NCI-H2227 treated with DMSO at 0.1 percent for 48 hours (cell line): Measurements from ENCODE around the gene RAMP2.

Experiments used
- DNase-seq: peaks from one replicate; lab custom pipeline; 2025; lab: John Stamatoyannopoulos, UW

Gene RAMP2

DNA sequence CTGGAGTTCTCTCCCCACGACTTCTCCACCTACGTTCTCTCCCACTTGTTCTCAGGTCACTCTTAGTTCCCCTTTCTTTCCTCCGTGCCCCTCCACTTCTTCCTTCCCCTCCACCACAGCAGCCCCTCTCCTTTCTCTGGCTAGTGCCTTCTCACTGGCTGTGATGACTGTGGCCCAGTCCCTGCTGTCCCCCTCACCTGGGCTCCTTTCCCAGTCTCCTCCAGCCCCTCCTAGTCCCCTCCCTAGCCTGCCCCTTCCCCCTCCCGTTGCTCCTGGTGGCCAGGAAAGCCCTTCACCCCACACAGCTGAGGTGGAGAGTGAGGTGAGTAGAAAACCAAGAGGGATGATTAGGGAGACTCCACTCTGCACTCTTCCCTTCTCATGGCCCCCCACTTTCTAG is 34.0 kb downstream of the RAMP2 start:
- DNase-seq: no peak

DNA sequence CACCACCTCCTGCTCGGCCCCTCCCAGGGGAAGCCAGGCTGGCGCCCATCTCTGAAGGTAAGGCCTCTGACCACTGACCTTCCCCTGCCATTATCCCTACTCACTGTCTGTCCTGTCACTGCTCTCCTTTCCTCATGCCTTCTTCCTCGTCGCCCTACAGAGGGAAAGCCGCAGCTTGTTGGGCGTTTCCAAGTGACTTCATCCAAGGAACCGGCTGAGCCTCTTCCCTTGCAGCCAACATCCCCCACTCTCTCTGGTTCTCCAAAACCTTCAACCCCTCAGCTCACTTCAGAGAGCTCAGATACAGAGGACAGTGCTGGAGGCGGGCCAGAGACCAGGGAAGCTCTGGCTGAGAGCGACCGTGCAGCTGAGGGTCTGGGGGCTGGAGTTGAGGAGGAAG is 34.4 kb downstream of the RAMP2 start:
- no peak for DNase-seq

DNA sequence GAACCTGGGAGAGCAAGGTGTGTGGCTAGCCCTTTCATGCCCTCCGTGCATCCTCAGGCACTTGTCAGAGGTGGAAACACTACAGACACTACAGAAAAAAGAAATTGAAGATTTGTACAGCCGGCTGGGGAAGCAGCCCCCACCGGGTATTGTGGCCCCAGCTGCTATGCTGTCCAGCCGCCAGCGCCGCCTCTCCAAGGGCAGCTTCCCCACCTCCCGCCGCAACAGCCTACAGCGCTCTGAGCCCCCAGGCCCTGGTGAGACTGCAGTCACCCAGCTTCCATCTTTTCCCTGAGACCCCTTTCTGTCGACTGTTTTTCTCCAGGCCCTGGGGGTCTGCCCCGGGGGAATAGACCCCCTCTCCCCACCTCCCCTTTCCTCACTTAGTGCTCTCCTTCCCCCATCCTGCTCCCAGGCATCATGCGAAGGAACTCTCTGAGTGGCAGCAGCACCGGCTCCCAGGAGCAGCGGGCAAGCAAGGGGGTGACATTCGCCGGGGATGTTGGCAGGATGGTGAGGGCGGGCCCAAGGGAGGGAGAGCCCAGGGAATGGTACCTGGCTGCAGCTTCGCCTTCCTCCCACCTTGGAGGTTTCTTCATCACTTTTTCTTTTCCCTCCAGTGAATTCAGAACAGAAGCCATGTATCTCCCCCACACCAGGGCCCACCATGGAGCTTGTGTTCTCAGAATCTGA is 35.2 kb downstream of the RAMP2 start:
- DNase-seq: no peak

DNA sequence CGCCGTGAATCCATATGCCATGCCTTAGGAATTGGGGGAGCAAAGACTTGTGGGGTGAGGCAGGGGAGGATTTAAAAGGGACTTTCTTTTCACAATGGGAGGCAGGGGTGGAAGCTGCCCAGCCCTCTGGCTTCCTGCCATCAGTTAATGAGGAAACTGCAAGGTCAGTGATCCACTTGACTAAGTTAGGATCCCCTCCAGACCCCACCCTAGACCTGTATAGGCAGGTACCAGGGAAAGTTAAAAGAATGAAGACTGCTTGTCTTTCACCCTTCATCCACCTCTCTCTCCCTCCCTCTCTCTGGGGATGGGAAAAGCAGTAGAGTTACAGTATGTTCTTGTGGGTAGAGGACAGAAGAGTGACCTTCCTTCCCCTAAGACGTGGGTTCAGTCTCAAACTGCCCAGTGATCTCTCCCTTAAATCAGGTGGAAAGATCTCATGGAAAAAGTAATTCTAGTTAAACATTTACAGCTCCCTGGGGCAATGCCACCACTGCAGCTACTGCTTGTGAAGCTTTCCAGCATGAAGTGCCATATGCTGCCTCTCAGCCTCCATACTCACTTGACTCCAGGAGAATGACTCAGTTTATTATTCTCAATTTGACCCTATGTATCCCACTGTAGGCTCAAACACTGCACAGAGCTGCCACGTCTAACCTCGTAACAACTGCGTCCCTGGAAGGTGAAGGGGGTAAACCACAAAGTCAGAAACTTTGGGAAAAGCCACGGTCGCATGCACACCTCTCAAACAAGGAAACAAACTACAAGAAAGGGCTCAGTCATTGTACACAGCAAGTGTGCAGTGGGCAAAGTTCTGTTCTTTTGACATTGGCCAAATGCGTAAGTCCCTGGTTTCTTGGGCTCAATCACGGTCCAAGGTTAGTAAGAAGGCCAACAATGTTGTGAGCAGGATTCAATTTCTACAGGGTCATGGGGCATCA is 36.3 kb downstream of the RAMP2 start:
- DNase-seq: no peak

DNA sequence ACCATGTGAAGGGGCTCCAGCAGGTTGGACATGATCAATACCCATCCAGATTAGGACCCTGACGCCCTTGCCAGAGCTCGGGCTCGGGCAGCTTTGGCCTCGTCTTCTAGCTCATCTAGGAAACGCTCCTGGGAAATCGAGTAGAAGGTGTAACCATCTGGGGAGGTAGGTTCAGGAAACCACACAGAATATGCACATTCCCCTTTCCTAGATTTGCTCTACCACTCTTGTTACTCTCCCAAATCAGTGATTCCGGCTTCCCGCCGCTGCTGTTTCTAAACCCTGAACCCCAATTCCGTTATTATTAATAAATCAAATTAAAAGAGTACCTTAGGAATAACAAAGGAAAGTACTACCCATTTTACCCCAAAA is 37.0 kb downstream of the RAMP2 start:
- no peak for DNase-seq

DNA sequence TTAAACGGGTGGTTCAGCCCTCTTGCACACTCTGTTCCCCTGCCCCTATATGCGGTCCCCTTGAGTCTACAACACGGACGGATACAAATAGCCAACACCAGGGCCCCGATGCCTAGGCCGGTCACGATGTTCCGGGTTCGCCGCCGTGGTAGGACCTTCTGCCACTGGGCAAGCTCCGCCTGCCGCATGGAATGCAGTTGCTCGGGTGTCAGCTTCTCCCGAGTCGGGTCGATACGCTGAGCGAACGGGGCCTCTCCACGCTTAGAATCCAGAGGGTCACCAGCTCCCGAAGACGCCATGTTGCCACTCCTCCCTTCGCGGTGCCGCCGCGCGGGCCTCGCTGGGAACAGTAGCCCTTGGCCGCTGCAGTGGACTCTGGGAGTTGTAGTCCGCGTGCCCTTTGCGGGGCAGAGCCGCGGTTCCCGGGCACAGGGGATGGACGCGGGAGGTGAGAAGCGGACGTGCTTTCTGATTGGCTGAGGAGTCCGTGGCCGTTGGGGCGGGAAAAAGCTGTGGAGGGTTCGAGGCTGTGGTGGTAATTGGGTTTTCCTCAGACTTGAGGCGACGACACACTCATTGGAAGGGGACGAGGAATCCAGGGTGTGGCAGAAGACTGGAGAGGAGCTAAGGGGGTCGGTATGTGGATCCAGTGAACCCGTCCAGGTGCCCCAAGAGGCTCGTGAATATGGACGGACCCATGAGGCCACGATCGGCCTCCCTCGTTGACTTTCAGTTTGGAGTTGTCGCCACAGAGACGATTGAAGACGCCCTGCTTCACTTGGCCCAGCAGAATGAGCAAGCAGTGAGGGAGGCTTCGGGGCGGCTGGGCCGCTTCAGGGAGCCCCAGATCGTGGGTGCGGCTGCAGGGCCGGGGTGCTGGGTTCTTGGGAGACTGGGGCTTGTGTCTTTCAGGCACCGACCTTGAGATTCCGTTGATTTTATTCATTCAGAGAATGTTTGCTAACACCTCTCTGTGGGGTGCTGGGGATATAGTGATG is 37.7 kb downstream of the RAMP2 start, which contains the start of the genes CNTD1 and COA3:
TSS of gene CNTD1 (plus strand) at position 479 of the 998 bp plus-strand sequence. CDS start at position 686, 207 bp downstream.
TSS of gene COA3 (minus strand) at position 322 of the 998 bp plus-strand sequence. CDS start at position 299, 23 bp downstream.
- peak; percentile 85 for DNase-seq

DNA sequence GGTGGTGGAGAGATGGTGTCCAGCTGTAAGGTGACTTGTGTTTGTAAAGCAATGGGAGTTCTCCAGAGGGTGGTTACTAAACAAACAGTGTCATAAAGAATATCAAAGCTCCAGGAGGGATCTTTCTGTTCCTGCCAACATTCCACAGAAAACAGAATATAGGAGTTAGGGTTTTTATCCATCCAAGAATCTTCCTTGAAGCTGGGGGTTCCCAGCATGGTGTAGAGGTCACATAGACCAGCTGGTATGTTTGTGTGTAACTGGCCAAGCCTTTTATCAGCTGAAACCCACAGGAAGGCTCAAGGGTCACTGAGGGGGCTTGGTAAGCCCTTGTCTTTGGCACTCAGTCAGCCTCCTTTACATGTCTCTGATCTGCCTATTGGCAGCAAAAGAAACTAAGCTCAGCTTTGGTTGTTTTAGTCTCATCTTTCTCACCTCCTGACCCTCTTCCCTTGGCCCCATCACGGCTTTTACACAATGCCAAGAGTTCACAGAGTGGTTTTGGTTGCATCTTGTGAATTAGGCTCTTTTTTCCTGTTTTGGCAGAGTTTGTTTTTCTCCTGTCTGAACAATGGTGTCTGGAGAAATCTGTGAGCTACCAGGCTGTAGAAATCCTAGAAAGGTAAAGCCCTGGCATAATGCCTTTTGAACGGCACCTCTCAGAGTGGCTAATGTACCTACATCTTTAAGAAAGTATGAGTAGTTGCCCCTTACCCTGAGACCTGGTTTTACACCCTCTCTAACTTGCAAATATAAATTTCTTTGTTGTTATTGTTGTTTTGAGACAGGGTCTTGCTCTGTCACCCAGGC is 42.3 kb downstream of the RAMP2 start:
- peak; percentile 32 for DNase-seq

DNA sequence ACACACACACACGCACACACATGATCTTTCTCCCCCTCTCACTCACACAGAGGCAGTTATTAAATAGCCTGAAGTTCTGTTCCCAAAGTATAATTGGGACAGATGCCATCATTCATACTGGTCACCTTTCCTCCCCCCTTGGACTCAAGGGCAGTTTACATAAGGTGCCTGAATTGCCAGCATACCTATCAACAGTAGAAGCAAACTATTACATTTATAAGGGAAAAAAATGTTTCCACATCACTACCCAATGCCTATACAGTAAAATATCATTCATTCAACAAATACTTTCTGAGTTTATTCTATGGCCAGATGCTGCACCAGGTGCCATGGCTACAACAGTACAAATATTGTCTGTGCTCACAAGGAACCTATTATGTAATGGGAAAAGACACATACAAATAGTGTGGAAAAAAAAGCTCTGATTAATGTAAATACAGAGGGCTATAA is 43.9 kb downstream of the RAMP2 start:
- DNase-seq: no peak

DNA sequence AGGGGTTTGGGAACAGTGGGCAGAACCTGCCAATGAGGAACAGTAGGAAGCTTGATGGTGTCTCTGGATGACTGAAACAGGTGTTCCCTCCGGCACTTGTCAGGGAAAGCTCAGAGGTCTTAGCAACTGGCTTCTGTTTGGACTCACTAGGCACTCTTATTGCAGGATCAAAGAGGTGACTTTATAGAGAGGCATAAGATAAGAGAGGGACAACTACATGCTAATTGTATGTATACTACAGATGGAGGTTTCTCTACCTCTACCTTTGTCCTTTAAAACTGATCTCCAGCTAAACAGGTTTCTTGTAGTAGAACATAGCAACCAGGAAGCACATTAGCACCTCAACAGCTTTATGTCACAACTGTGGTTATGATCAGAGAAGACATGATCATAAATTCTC is 45.2 kb downstream of the RAMP2 start:
- no peak for DNase-seq

DNA sequence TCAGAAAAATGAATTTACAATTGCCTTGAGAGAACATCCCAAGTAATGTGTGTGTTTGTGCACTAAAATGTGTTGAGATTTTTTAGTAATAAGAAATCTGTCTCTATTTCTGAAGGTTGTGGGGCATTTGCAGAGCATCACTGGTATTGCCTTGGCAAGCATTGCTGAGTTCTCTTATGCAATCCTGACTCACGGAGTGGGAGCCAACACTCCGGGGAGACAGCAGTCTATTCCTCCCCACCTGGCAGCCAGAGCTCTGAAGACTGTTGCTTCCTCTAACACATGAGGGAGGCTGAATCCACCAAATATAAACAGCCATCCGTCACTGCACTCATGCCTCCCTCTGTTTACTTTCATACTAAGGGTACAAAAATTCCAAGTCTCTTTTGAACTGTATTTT is 48.2 kb downstream of the RAMP2 start:
- no peak for DNase-seq
